NK-92 treated with Interleukin-12 subunit alpha and Interleukin-12 subunit beta, amount 100 ng/mL, for 24 hours (cell line): Measurements from ENCODE around the gene SLC6A9.

ENCODE experiments used
- DNase-seq: peaks from one replicate; lab custom pipeline; 2025; lab: John Stamatoyannopoulos, UW

Gene SLC6A9

GRCh38 chr1:44029260-44029910 lies 1.9 kb downstream of the SLC6A9 start:
- no peak for DNase-seq

DNA sequence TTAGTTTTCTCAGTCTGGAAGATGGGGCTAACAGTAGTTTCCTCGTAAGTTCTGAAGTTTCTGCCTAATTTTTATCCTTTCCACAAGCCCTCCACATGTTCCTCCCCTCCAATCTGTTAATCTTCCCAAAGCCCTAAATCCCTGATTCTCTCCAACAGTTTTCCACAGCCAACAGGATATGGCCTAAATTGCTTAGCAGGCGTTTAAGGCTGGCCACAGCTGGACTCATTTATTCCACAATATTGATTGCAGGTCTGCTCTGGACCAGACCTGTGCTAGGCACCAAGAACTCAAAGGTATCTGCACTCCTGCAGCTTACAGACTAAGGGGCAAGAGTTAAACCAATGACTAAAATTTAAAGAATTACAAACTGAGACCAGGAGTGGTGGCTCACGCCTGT lies 3.9 kb downstream of the SLC6A9 start:
- DNase-seq = no peak

GRCh38 chr1:44025816-44026215 lies 5.4 kb downstream of the SLC6A9 start:
- no peak for DNase-seq

- DNase-seq = no peak
These were observed 6.2 kb downstream of the SLC6A9 start for GRCh38 chr1:44024903-44025525.

GRCh38 chr1:44024031-44024902 lies 7.0 kb downstream of the SLC6A9 start:
- no peak for DNase-seq

- no peak for DNase-seq
These were observed 9.5 kb downstream of the SLC6A9 start for GRCh38 chr1:44021581-44022321.

DNA sequence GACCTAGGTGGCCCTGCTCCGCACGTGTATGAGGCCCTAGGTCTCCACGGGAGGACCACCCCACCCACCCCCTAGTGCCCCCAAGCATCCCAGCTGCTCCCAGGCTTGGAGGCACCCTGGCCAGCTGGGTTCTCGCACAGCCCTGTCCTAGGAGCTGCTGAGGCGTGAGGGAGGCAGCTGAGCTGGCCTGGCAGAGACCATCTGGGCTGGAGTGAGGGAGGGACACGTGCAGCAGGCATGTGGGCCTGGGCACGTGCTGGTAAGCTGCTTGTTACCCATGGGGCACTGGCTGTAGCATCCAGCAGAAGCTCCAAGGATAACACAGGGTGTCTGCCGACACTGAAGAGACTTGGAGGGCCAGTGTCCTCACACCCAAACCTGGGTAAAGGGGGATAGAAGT lies 10.1 kb downstream of the SLC6A9 start:
- no peak for DNase-seq

- no peak for DNase-seq
These were observed 10.8 kb downstream of the SLC6A9 start for GRCh38 chr1:44020464-44020863.

- no peak for DNase-seq
These were observed 11.8 kb downstream of the SLC6A9 start for GRCh38 chr1:44019466-44019948.

DNA sequence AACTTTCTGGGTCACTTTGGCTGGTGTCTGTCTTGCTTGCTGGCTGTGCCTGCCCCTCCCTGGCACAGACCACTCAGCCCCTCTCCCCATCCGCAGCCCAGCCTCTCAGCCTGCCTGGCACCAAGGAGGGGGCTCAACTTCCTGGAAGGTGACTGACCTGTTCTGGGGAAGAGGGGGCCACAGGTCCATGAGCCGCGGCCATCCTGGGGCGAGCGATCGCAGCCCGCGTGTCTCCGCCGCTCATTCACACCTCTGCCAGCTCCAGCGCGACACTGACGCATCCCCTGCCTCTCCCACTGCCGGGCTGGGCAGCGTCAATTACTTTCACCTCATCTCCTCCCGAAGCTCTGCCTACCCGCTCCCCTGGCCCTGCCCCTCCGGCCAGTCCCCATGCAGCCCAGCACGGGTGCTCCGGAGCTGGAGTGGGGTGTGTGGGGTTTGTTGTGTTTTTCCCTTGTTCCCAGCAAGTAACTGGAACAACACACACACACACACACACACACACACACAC lies 14.3 kb downstream of the SLC6A9 start:
- no peak for DNase-seq

DNA sequence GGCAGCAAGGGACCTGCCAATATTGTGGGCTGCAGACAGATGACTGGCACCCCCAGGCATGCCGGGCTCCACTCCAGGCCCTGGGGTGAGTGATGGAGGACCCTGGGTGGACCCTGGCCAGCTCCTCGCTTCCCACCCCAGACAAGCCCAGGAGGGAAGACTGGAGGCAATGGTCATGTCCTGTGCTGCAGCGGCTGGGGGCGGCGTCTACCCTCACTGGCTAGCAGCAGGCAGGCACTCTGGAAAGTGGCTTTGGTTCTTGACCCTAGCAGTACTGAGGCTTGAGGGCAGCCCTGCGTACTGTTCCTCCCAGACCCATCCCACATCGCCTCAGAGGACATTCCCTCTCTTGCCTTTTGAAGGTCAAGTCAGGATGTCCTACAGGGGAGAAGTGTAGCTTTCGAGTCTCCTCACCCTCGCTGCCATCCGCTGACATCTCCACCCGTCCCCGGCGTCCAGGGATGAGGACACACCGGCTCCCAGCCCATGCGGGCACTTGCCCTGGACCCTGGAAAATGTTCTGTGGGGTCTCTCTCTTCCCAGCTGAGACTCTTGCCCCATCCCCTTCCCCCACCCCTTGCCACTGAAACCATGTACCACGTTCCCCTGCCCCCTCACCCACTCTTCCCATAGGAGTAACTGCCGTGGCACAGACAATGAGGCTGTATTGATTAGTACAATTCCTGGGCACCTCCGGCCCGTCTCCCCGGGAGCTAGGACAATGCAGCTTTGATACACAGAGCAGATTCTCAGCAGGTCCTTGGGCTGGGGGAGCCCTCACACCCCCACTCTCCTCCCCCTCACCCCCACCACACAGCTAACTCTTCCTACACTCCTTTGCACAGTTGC lies 15.0 kb downstream of the SLC6A9 start:
- no peak for DNase-seq

- DNase-seq = no peak
These were observed 16.1 kb downstream of the SLC6A9 start for GRCh38 chr1:44015206-44015605.

DNA sequence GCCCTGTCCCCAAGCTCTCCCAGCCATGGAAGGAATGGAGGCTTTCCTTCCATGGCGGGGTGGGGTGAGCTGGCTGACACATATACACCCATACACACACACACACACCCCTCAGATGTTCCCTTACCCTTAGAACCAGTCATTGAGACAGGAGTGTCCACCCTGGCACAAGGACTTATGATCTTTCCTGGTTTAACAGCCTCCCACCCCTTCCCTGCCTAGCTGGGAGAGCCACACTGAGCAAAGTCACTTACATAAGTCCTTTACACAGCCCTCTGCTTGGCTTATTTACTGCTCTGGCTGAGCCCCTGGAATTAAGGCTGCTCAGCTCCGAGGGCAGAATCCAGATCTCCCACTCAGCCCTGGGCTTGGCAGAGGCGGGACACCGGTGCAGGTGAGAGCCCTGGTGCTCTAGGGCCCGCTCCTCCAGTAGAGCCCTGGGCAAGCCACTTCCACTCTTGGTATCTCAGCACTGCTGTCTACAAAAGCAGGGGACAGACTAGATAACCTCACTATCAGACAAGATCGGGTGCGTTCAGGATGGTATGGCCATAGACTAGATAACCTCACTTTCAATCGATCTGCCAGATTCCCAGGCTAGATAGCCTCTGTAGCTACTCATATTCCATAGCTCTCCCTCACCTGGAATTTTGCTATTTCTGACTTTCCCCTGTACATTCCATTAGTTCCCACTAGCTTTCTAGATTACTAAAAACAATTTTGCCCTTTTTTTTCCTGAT lies 16.7 kb downstream of the SLC6A9 start:
- no peak for DNase-seq

DNA sequence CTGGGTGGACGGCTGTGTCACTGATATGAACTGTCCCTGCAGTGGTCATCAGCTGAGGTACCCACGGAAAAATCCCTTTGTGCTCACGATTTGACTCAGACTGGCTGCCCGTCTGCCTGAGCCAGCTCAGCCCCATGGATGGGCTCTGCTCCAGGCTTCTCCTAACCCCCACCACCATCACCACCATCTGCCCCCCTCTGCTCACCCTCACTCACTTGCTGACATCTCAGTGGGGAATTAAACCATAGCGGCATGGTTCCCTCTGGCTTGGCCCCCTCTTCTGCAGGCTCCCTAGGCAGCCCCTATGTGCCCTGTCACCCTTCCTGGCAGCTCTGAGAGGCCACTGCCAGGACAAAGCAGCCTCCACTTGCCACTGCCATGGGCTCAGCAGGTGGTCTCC lies 17.3 kb downstream of the SLC6A9 start:
- no peak for DNase-seq

- DNase-seq = no peak
These were observed 18.2 kb downstream of the SLC6A9 start for GRCh38 chr1:44012941-44013609.

GRCh38 chr1:44012404-44012803 lies 18.9 kb downstream of the SLC6A9 start:
- no peak for DNase-seq

DNA sequence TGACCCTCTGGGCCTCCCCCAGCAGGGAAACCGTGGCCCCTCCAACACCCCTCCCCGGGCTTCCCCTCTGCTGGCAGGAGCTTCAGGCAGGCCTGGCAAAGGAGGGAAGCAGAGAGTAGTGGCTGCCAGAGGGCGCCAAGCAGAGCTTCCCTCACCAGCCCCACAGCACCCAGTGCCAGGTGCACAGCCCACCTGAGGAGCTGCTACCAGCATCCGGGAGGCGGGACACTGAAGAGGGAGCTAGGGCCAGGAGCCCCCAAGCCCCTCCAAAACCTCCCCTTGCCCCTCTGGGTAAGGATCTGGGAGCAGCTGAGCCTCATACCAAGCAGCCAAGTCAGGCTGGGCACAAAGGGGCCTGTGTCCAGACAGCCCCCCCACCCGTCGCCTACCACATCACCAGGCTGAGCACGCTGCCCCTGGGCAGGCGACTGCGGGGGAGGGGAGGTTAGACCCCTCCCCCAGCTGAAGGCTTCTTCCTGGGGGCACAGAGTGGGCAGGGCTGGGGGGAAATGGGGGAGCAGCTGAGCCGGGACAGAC lies 20.3 kb downstream of the SLC6A9 start:
- DNase-seq = no peak

- DNase-seq = no peak
These were observed 23.0 kb downstream of the SLC6A9 start for GRCh38 chr1:44008259-44008658.

DNA sequence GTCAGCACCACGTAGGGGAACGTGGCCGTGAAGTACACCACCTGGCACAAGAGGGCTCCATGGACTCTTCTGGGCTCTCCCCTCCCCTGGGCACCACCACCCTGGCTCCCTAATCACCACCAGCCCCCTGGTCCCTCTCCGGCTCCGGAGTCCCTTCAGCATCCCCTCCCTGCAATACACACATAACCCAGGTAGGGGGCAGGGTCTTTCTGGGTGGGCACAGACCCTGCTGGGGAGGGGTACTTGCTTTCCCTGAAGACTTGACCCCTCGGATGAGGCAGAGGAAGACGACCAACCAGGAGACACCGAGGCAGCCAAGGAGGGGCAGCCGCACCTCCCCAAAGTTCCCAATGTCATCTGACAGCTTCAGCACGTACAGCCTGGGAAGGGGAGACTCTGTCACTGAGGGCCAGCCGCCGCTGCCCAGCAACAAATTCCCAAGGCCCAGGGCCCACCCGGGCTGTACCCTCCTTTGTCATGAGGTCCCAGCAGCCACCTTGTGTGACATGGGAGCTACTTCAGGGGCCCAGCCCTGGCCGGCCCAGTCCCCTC lies 28.6 kb downstream of the SLC6A9 start:
- no peak for DNase-seq
